Spleen (tissue), 11 donors: ENCODE measurements around the gene MEGF6. TPM values are rescaled to one million over a fixed set of nuclear protein-coding genes. Genes with fewer than 3 reads are reported as not detected.

ENCODE experiments used
- DNase-seq: peaks from one replicate; pipeline ENCODE4 v3.0.0-alpha.2; 2020
- H3K27ac ChIP-seq, 8 donors: fragments of 200-600 bp; sonication (generic) in 7 of 8; 1 replicate in 4 of 8; 2 replicates in 4 of 8; pipeline versions ENCODE4 v1.5.0 to v1.8.0; 2016 to 2021; ENCODE audit warnings: inconsistent platforms in 4 of 8, mild to moderate bottlenecking in 4 of 8, moderate library complexity in 1 of 8
- H3K27me3 ChIP-seq, 7 donors: fragments of 200-600 bp; sonication (generic) in 6 of 7; replicated peaks in 1 of 7; 1 replicate in 4 of 7; 2 replicates in 3 of 7; pipeline versions ENCODE4 v1.5.0 to v1.8.0; 2016 to 2021; ENCODE audit warnings: inconsistent platforms in 3 of 7, mild to moderate bottlenecking in 1 of 7
- H3K36me3 ChIP-seq, 6 donors: fragments of 200-600 bp; sonication (generic) in 5 of 6; 1 replicate in 4 of 6; 2 replicates in 2 of 6; pipeline versions ENCODE4 v1.5.0 to v1.8.0; 2016 to 2021; ENCODE audit warnings: inconsistent platforms in 2 of 6
- H3K4me1 ChIP-seq, 6 donors: fragments of 200-600 bp; sonication (generic) in 5 of 6; 1 replicate in 3 of 6; 2 replicates in 3 of 6; pipeline versions ENCODE4 v1.5.0 to v1.8.0; 2016 to 2021; ENCODE audit warnings: inconsistent platforms in 3 of 6
- H3K4me3 ChIP-seq, 8 donors: fragments of 200-600 bp; sonication (generic) in 7 of 8; 1 replicate in 4 of 8; 2 replicates in 4 of 8; pipeline versions ENCODE4 v1.5.0 to v1.8.0; 2016 to 2021; ENCODE audit warnings: inconsistent platforms in 4 of 8, mild to moderate bottlenecking in 4 of 8, moderate library complexity in 2 of 8
- H3K9me3 ChIP-seq, 8 donors: fragments of 200-600 bp; sonication (generic) in 7 of 8; 1 replicate in 4 of 8; 2 replicates in 4 of 8; pipeline versions ENCODE4 v1.5.0 to v1.8.0; 2016 to 2021; ENCODE audit warnings: inconsistent platforms in 4 of 8
- CTCF ChIP-seq, 11 experiments: fragments of 200-600 bp in 7 of 11; fragments of 450-650 bp in 4 of 11; sonication (generic) in 4 of 11; IDR thresholded peaks in 8 of 11; conservative IDR thresholded peaks in 3 of 11; 1 replicate in 7 of 11; 2 replicates in 4 of 11; pipeline versions ENCODE4 v1.4.0 to v1.8.0; 2016 to 2021; ENCODE audit warnings: antibody characterized with exemption in 11 of 11, inconsistent platforms in 4 of 11, mild to moderate bottlenecking in 1 of 11
- POLR2A ChIP-seq, 3 donors: fragments of 450-650 bp; IDR thresholded peaks; one replicate each; pipeline ENCODE4 v1.5.1; 2017; ENCODE audit warnings: antibody characterized with exemption in 3 of 3, mild to moderate bottlenecking in 1 of 3
- POLR2AphosphoS5 ChIP-seq, 3 donors: sonication (generic); formaldehyde crosslinking; IDR thresholded peaks; one replicate each; pipeline ENCODE4 v1.5.1; 2017; ENCODE audit warnings: antibody characterized with exemption in 3 of 3
- WGBS, 5 donors: extraction: QIAGEN DNeasy Blood & Tissue Kit in 3 of 5; methylation state at CpG; one replicate each; pipeline versions ENCODE4 v1.1.5 to v1.1.7; 2013 to 2018; 5-methylcytosine and 5-hydroxymethylcytosine counted together
- intact Hi-C: fragments of 100-400 bp; cut with DNase I; formaldehyde crosslinking; loops from one replicate; pipeline ENCODE4 v1.15.0; 2023; ENCODE audit warnings: low total_unique reads
- polyA plus RNA-seq, 3 donors: library from polyadenylated mRNA; stranded (reverse); fragments of 200-250 nt; gene quantifications; one replicate each; pipeline ENCODE4 v1.2.1, GENCODE V29; 2013
- total RNA-seq, 7 donors: library from RNA; depleted of rRNA in 3 of 7; stranded (reverse); fragments of >200 nt in 3 of 7; fragmentation: NEBNext Ultra II Directional in 4 of 7; extraction: Animal tissue kit (Norgen Biotek cat#: 25700) in 4 of 7; gene quantifications; one replicate each; pipeline versions ENCODE4 v1.1.0 to v1.2.1, GENCODE V29; 2016 to 2021
- donor health status: healthy with polysubstance abuse.
- donor health status: DM: no; HTN: no; CAD: no; lungs with moderate emphysema.
- donor health status: DM: no; HTN: no; CAD: no.
- donor health status: Bipolar disorder and iron deficiency.
- donor health status: healthy.
- donor health status: DM: no; HTN: no; CAD: no.
- donor health status: DM: yes; HTN: yes; CAD: no.

The MEGF6 gene
- total and polyA plus RNA-seq, 10 donors = 8.7 to 39.5 (median 20.3) TPM

GRCh38 chr1:3537359-3537758 is 73.9 kb downstream of the MEGF6 start:
- peaks cover 0 to 41% (median 13%) of the 10 kb centered on the region in 6 donors for H3K4me1 ChIP-seq
- no peaks in the 10 kb centered on the region for H3K9me3 ChIP-seq
- no peak overlapping the region for H3K27ac ChIP-seq
- no peak for TF ChIP-seq POLR2A (IDR thresholded peaks at IDR 0.05)
- H3K27me3 ChIP-seq = no peaks in the 10 kb centered on the region
- intact Hi-C loops = no loop called here
- H3K4me3 ChIP-seq = no peak overlapping the region
- DNase-seq = no peak
- 85 to 95% (median 90%) methylated on average over 14 to 16 of the region's 16 CpGs for WGBS, 5 donors
- no peaks in the 10 kb centered on the region for H3K36me3 ChIP-seq

GRCh38 chr1:3536420-3537195 is 74.7 kb downstream of the MEGF6 start:
- no peak overlapping the region for H3K27ac ChIP-seq
- H3K4me1 ChIP-seq = peaks cover 0 to 39% (median 10%) of the 10 kb centered on the region in 6 donors
- no peaks in the 10 kb centered on the region for H3K9me3 ChIP-seq
- TF ChIP-seq CTCF (IDR thresholded peaks at IDR 0.05 in 8 of 11, conservative IDR thresholded peaks at IDR 0.05 in 3 of 11) = no peak
- TF ChIP-seq POLR2AphosphoS5 (IDR thresholded peaks at IDR 0.05) = no peak
- no peak for TF ChIP-seq POLR2A (IDR thresholded peaks at IDR 0.05)
- H3K36me3 ChIP-seq = no peaks in the 10 kb centered on the region
- 69 to 92% (median 86%) methylated on average over 22 to 27 of the region's 27 CpGs for WGBS, 5 donors
- no peak overlapping the region for H3K4me3 ChIP-seq
- H3K27me3 ChIP-seq = peaks cover 0 to under 1% (median 0%) of the 10 kb centered on the region in 7 donors
- intact Hi-C loops = no loop called here
- no peak for DNase-seq

GRCh38 chr1:3535732-3536131 is 75.6 kb downstream of the MEGF6 start:
- no peaks in the 10 kb centered on the region for H3K9me3 ChIP-seq
- no peak overlapping the region for H3K27ac ChIP-seq
- H3K27me3 ChIP-seq = peaks cover 0 to 9% (median 0%) of the 10 kb centered on the region in 7 donors
- 86 to 96% (median 90%) methylated on average over 11 to 12 of the region's 12 CpGs for WGBS, 5 donors
- H3K4me3 ChIP-seq = no peak overlapping the region
- H3K4me1 ChIP-seq = peaks cover 0 to 38% (median 13%) of the 10 kb centered on the region in 6 donors
- intact Hi-C loops = no loop called here
- no peaks in the 10 kb centered on the region for H3K36me3 ChIP-seq
- no peak for DNase-seq
- TF ChIP-seq POLR2A (IDR thresholded peaks at IDR 0.05) (no peak), POLR2AphosphoS5 (IDR thresholded peaks at IDR 0.05) (no peak), CTCF (IDR thresholded peaks at IDR 0.05 in 8 of 11, conservative IDR thresholded peaks at IDR 0.05 in 3 of 11) (no peak)

- DNase-seq = no peak
- no peak overlapping the region for H3K27ac ChIP-seq
- no peak overlapping the region for H3K4me3 ChIP-seq
- peaks cover 7 to 38% (median 20%) of the 10 kb centered on the region in 6 donors for H3K4me1 ChIP-seq
- no peaks in the 10 kb centered on the region for H3K36me3 ChIP-seq
- no peak for TF ChIP-seq POLR2AphosphoS5 (IDR thresholded peaks at IDR 0.05)
- peaks cover 0 to 16% (median 0%) of the 10 kb centered on the region in 7 donors for H3K27me3 ChIP-seq
- no peaks in the 10 kb centered on the region for H3K9me3 ChIP-seq
- WGBS, 5 donors = 79 to 88% (median 83%) methylated on average over 17 of the region's 17 CpGs
- intact Hi-C loops = no loop called here
Observed at GRCh38 chr1:3534803-3535637, 76.3 kb downstream of the MEGF6 start.
